ENCODE results near the gene PGF.
"Not testable (repeated sequence)": the region's sequence is repeated elsewhere in the genome, so short reads cannot be mapped to it uniquely, and the experiment has no call there.

Gene PGF

DNA sequence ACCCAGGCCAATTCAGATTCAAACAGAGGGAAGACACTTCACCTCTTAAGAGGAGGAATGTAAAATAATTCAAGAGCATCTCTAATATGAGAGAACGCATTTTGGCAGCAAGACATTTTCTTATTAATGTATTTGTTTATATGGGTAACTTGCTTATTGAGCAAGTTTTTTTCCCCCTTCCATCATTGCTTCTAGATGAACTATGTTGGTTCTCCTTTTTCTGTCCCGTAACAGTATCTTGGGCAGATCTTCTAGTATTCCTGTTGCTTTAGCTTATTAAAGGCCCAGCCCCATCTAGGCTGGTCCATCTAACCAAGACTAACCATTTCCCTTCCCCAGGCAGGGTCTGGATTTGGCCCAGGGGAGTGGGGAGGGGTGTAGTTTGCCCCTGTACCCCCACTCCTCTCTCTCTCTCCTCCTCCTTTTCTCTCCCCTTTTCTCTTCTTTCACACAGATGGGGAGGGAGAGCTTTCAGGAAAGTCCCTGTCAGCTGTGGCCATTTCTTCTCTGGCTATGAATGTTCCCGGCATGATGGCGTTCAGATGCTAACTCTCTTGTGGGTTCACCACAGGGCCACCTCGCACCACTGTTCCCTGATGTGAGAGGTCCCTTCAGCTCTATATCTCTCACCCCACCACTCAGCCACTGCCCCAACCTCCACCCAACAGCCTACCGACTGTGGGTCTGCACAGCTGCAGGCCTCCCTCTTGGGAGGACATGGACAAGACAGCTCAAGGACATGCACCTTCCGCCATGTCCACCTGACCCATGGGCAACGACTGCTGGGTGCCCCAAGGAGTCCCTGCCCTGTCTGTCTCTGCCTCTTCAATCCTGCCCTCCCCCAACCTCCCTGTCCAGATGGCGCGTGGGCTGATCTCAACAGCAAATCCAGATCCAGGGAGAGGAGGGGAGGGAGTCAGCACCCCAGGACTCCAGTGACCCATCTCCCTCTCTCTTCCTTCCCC lies 16.6 kb downstream of the PGF start:
- no peak for DNase-seq

DNA sequence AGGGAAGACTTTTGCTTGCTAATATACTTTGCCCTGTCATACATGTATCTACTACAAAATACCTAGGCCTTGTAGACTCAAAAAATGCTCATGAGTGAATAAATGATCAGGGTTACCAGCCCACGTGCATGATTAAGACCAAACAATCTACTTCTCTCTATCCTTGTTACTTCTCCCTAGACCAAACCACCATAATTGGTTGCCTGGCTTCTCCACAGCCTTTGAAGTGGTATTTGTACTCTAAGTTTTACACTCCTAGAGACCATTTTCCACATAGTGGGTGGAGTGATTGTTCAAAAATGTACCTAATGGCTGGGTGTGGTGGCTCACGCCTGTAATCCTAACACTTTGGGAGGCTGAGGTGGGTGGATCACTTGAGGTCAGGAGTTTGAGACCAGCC lies 18.2 kb downstream of the PGF start:
- no peak for DNase-seq

GRCh38 chr14:74936731-74937130 lies 18.7 kb downstream of the PGF start:
- DNase-seq: no peak

- DNase-seq: no peak
Observed at GRCh38 chr14:74936151-74936550, 19.2 kb downstream of the PGF start.

DNA sequence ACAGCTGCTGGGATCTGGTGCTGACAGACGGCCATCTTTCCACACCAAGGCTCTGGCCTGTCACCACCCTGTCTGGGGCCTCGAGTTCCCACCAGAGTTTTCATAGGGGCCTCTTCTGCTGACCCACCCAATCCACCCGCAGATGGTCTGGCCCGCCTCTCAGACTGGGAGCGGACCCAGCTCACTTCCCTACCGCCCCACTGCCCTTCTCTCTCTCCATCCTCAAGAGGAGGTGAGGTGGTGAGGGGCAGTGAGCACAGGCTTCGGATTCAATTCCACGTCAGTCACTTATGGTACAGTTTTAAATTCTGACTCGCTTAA lies 20.1 kb downstream of the PGF start:
- no peak for DNase-seq

DNA sequence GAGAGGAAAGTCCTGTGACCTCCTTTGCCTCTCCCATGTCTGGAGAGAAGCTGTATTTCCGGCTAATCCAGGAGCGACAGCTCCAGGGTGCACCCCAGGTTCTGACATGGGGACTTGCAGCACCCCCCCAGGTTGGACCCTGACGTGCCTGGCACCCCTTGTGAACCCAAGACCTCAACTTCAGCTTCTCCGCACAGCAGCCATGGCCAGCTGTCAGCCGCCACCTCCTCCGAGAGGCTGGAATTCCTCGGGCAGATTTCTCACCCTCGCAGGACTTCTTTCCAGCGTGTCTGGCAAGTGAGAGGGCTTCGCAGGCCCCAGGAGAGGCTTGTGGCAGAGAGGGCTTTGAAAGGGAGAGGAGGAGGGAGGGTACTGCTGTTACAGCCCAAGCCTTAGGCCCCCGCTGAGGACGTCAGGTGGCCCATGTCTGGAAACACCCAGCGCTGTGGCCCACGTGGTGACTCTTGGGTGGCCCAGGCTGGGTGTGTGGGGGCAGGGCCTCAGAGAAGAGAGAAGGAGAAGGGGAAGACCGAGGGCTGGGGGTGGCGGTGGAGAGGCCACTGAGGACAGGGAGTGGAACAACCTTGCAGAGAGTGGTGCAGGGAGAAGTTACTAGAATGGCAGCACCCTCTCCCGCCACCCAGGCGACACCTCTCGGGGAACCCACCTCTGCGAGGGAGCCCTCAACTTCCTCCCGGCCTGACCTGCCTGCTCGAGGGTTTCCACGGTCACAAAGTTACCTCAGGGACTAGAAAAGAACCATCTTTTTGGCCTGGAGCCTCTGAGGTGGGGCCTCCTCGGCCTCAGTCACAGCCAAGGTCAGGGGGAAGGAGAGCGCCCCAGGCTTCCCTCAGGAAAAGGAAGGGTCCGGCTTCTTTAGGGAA lies 20.7 kb downstream of the PGF start:
- peak; percentile 63 for DNase-seq

GRCh38 chr14:74934041-74934440 lies 21.4 kb downstream of the PGF start:
- no peak for DNase-seq

GRCh38 chr14:74932936-74933335 lies 22.5 kb downstream of the PGF start:
- not testable (repeated sequence) for DNase-seq

- no peak for DNase-seq
Observed at GRCh38 chr14:74932401-74932901, 22.9 kb downstream of the PGF start.

DNA sequence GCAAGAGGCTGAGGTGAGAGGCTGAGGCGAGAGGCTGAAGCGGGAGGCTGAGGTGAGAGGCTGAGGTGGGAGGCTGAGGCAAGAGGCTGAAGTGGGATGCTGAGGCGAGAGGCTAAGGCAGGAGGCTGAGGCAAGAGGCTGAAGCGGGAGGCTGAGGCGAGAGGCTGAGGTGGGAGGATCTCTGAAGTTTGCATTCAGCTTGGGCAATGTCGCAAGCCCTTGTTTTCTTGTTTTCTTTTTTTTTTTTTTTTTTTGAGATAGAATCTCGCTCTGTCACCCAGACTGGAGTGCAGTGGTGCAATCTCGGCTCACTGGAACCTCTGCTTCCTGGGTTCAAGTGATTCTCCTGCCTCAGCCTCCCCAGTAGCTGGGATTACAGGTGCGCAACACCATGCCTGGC lies 23.7 kb downstream of the PGF start:
- not testable (repeated sequence) for DNase-seq

DNA sequence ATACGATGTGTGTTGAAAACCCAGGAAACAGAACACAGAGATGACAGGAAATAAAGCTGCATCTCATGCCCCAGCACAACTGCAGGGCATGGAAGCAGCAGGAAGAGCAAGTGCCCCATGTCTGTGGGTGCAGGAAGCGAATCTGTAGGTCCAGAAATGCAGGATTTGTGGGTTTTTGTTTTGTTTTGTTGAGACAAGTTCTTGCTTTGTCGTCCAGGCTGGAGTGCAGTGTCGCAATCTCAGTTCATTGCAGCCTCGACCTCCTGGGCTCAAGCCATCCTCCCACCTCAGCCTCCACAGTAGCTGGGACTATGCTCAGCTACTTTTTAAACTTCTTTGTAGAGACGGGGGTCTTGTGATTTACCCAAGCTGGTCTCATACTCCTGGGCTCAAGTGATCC lies 26.2 kb downstream of the PGF start:
- DNase-seq: no peak

- DNase-seq: no peak
Observed at GRCh38 chr14:74927225-74927624, 28.2 kb downstream of the PGF start.

GRCh38 chr14:74924061-74924460 lies 31.3 kb downstream of the PGF start:
- no peak for DNase-seq

DNA sequence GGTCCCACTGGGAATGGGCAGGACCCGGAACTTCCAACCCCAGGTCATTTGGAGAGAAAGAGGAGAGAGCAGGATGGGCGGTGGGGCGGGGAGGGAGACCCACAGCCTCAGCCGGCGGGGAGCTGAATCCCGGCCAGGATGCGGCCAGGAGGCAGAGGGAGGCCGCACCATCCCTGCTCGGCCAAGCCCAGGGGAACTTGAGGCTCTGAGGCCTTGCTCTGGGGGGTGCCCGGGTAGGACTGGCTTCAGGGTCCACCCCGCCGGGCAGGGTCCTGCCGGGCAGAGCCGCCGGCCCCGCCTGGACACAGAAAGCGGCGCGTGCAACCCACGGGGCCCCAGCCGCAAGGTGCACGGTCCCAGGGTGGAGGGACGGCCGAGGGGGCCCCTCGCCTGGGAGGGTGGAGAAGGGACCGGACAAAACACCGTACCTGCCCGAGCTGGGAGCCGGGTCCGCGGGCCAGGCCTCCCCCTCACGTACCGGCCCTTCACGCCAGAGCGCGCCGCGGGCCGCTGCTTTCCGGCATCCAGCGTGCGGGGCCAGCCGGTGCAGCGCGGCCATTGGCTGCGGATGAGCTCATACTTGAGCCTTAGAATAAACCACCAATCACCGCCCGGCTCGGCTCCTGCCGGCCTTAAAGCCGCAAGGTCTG lies 32.5 kb downstream of the PGF start, which contains the start of gene RPS6KL1:
Gene RPS6KL1, minus strand, starts transcription at position 509 of the 650 bp plus-strand sequence. CDS start 1,719 bp downstream, outside the sequence.
- DNase-seq: peak; percentile 90

GRCh38 chr14:74921987-74922751 lies 33.2 kb downstream of the PGF start:
- DNase-seq: no peak

DNA sequence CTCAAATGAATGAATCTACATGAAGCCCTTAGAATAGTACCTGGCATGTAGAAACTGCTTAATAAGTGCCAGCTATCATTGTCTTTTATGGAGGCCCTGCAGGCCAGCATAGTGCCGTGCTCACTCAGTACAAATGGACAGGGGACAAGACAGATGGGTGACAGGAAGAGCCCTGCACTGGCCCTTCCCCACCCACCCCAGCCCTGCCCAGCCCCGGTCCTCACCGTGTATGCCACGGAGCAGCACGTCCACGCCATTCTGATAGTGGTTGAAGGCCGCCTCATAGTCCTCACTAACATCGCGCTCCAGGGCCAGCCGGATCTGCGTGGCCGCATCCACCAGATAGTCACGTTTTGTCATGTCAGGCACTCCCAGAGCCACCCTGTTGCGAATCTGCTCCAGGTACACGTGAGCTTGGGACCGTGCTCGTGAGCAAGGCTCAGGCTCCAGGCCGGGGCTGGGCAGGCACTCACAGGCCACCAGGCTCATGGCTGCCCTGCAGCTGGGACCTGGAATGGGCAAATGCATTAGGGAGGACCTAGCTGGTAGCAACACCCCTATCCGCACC lies 34.3 kb downstream of the PGF start:
- no peak for DNase-seq

- DNase-seq: no peak
Observed at GRCh38 chr14:74920281-74920680, 35.1 kb downstream of the PGF start.

DNA sequence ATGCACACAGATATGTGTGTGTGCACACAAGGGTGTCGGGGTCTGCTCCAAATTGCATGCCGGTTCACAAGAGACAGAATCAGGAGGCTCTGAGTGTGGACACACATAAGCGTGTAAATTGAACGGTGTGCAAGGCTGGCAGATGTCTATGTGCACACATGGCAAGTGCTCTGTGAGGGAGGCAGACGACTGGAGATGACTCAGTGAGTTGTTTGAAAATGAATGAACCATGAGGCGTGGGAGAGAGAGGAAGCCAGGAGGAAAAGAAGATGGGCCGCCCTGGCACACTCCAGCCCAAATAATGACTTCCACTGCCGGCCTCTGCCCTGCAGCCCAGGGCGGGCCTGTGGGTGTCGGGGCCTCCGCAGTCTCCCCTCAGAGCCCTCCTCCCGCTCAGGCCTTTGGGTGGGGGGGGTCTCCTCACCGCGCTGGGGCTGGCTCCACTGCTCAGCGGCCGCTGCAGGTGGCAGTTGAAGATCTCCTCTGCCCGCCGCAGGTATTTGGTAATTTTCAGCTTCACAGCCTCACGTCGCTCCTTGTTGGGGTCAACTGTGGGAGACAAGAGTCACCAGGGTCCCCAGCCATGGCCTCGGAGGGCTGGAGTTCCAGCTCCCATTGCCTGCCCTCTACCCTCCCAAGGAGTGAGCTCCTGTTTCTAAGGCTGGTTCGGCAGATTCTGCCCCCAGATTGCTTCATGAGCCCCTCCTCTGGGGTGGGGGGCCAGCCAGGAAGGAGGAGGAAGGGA lies 35.8 kb downstream of the PGF start:
- no peak for DNase-seq

DNA sequence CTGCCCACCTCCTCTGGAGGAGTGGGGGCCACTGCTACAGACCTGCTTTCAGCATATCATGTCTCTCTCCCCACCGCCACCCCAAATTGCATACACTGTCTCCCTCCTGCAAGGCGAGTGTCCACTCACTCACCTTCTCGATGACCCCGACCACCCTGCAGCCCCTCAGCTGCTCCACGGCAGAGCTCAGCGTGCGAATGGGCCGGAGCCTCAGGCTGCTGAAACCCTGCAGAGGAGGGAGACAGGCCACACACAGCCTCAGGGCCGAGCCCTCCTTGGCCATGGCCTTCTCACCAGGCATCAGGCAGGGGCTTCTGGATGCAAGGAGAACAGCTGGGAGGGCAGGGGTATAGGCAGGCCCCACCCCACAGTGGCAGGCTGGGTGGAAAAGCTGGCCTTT lies 37.0 kb downstream of the PGF start:
- no peak for DNase-seq

DNA sequence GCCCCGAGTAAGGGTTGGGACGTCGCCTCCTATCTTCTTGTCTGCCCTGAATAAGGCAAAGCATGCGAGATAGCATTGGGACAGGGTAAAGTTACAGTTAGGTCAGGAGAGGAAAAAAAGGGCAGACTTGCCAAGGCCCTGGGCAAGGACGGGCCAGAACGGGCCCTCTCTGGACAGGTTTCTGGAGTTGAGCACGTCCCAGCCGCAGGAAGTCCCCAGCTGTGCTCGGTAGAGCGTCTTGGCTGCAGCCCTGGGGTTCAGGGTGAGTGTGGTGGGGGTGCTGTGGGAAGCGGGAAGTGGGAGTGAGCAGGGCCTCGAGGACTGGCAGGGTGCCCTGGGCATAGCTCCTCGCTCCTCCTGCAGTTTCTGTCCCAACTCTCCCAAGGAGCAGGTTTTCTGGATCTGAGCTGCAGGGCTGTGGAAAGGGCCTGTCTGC lies 37.7 kb downstream of the PGF start:
- DNase-seq: no peak

DNA sequence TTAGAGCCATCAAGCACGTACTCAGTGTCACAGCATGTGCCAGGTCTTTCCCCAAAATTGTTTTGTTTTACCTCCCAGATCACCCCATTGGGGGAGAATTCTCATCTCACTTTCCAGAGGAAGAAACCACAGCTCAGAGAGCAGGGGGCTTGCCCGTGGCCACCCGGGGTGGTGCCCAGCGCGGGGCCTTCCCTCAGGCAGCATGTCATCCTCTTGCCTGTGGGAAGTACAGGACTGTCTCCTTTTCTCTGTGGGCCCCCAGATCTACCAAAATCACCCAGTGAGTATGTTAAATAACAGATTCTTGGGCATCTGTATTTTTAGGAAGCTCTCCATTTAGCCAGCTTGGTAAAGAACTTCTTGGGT lies 38.2 kb downstream of the PGF start:
- DNase-seq: no peak

Data from retina (tissue), 1 donor.